ENCODE data around the gene SMURF1. TPM values are rescaled to one million over a fixed set of nuclear protein-coding genes. Genes with fewer than 3 reads are reported as not detected.

SMURF1 gene
- total RNA-seq, 1 donor from 2014 or later = 34.4 TPM

DNA sequence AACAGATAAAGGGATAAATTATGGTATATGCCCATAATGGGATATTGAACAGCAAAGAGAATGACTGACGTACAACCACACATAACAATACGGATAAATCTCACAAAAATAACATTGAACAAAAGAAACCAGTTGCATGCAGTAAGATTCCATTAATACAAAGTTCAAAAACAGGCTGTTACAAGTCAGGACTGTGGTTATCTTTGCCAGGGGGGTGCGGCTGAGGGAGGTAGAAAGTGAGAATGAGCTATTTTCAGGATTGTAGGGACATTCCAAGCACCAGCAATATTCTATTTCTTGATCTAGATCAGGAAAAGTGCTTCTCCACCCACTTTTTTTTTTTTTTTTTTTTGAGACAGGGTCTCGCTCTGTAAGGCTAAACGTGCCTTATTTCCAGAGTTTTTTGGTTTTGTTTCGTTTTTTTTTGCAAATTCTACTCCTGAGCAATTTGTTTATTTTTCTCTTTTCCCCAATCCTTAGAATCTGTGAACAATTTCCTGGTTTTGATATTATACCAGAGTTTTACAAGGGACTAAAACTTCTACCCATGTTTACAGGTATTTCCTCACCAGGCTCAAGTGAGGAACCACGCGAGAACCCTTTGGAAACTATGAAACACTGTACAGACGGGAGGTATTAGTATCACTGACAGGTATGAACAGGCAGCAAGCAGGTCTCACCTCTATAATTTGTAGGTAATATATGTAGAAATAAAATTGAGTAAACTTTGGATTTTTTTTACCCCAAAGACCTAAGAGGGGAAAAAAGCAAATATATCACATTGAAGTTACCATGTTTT, 9.9 kb downstream of the SMURF1 start:
- Mint-ChIP-seq H3K27me3 (ENCODE audit: low read depth) (no peaks in the 10 kb centered on the region), H3K4me3 (no peak overlapping the region), H3K27ac (peak overlapping the region; percentile 51), H3K4me1 (peaks cover 38% of the 10 kb centered on the region), H3K9me3 (no peaks in the 10 kb centered on the region), H3K36me3 (no peaks in the 10 kb centered on the region)
- no peak for DNase-seq (ENCODE audit: low spot score in 2 of 2, unreplicated experiment in 2 of 2)
- TF ChIP-seq, protein P1, sequence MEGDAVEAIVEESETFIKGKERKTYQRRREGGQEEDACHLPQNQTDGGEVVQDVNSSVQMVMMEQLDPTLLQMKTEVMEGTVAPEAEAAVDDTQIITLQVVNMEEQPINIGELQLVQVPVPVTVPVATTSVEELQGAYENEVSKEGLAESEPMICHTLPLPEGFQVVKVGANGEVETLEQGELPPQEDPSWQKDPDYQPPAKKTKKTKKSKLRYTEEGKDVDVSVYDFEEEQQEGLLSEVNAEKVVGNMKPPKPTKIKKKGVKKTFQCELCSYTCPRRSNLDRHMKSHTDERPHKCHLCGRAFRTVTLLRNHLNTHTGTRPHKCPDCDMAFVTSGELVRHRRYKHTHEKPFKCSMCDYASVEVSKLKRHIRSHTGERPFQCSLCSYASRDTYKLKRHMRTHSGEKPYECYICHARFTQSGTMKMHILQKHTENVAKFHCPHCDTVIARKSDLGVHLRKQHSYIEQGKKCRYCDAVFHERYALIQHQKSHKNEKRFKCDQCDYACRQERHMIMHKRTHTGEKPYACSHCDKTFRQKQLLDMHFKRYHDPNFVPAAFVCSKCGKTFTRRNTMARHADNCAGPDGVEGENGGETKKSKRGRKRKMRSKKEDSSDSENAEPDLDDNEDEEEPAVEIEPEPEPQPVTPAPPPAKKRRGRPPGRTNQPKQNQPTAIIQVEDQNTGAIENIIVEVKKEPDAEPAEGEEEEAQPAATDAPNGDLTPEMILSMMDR (IDR thresholded peaks at IDR 0.05; ENCODE audit: unreplicated experiment) = no peak

DNA sequence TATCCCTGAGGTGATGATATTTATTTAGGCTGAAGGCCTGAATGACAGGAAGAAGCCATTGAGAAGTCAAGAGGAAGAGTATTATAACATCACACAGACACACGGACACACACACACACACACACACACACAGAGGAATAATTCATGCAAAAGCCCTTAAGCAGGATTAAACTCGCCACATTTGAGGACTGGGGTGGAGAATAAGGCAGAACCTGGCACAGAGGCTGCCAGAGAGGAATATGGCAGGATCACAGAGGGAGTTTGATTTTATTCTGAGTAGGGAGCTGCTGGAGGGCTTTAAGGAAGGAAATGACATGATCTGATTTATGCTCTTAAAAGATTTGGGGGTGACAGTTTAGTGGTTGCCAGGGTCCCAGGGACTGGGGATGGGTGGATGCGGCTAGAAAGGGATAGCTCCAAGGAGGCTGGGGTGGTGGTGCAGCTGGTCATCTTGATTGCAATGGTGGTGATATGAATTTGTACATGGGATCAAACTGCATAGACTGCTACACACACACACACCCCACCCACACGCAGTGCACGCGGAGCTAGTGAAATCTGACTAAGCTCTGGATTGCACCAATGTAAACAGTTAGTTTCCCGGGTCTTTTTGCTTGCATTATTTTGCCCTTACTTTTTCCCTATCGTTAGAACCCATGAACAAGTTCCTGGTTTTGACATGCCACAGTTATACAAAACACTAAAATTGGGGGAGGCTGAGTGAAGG, 11.2 kb downstream of the SMURF1 start:
- Mint-ChIP-seq H3K4me1 (peaks cover 35% of the 10 kb centered on the region), H3K36me3 (no peaks in the 10 kb centered on the region), H3K4me3 (no peak overlapping the region), H3K27ac (no peak overlapping the region), H3K9me3 (no peaks in the 10 kb centered on the region), H3K27me3 (ENCODE audit: low read depth) (no peaks in the 10 kb centered on the region)
- no peak for DNase-seq (ENCODE audit: low spot score in 2 of 2, unreplicated experiment in 2 of 2)
- TF ChIP-seq, protein P1 (IDR thresholded peaks at IDR 0.05; ENCODE audit: unreplicated experiment) = no peak

DNA sequence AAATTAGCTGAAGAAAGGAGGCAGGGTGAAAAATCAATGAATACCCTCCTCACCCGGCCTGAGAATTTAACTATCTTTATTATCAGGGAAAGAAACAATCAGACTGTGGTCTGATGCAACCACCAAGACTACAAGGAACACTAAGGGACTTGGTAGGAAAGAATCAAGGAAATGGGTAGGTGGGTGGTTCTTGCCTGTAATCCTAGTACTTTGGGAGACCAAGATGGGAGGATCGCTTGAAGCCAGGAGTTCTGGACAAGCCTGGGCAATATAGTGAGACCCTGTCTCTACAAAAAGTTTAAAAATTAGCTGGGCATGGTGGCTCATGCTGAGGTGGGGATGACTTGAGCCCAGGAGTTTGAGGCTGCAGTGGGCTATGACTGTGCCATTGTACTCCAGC, 12.6 kb downstream of the SMURF1 start:
- Mint-ChIP-seq H3K27me3 (ENCODE audit: low read depth) (no peaks in the 10 kb centered on the region), H3K9me3 (no peaks in the 10 kb centered on the region), H3K4me1 (peaks cover 33% of the 10 kb centered on the region), H3K36me3 (no peaks in the 10 kb centered on the region), H3K4me3 (no peak overlapping the region), H3K27ac (no peak overlapping the region)
- no peak for DNase-seq (ENCODE audit: low spot score in 2 of 2, unreplicated experiment in 2 of 2)
- TF ChIP-seq, protein P1 (IDR thresholded peaks at IDR 0.05; ENCODE audit: unreplicated experiment) = no peak

GRCh38 chr7:99129536-99129935, 14.4 kb downstream of the SMURF1 start:
- no peak overlapping the region for H3K4me3 Mint-ChIP-seq
- no peaks in the 10 kb centered on the region for H3K27me3 Mint-ChIP-seq (ENCODE audit: low read depth)
- TF ChIP-seq, protein P1 (IDR thresholded peaks at IDR 0.05; ENCODE audit: unreplicated experiment) = no peak
- no peak for DNase-seq (ENCODE audit: low spot score in 2 of 2, unreplicated experiment in 2 of 2)
- peaks cover 31% of the 10 kb centered on the region for H3K4me1 Mint-ChIP-seq
- H3K36me3 Mint-ChIP-seq = no peaks in the 10 kb centered on the region
- no peak overlapping the region for H3K27ac Mint-ChIP-seq
- H3K9me3 Mint-ChIP-seq = no peaks in the 10 kb centered on the region

DNA sequence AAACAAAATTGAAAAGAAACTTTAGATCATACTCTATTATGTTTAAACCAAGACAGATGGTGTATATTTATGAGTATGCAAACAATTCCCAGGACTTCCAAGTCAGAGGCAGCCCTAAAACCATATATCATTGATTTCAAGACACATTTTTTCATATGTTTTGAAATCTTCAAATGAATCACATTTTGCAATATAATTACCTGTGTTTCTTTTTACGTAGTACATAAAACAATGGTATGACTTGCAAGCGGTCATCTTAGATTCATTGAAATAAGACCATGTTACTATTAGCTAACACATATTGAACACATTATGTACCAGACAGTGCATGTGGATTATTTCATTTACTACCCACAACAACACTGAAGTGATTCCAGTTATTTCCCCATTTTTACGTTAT, 14.9 kb downstream of the SMURF1 start:
- DNase-seq (ENCODE audit: low spot score in 2 of 2, unreplicated experiment in 2 of 2) = no peak
- Mint-ChIP-seq H3K27ac (no peak overlapping the region), H3K36me3 (no peaks in the 10 kb centered on the region), H3K27me3 (ENCODE audit: low read depth) (no peaks in the 10 kb centered on the region), H3K9me3 (no peaks in the 10 kb centered on the region), H3K4me3 (no peak overlapping the region), H3K4me1 (peaks cover 27% of the 10 kb centered on the region)
- TF ChIP-seq, protein P1 (IDR thresholded peaks at IDR 0.05; ENCODE audit: unreplicated experiment) = no peak
